ENCODE data around the gene ENTREP1.

ENTREP1 gene

DNA sequence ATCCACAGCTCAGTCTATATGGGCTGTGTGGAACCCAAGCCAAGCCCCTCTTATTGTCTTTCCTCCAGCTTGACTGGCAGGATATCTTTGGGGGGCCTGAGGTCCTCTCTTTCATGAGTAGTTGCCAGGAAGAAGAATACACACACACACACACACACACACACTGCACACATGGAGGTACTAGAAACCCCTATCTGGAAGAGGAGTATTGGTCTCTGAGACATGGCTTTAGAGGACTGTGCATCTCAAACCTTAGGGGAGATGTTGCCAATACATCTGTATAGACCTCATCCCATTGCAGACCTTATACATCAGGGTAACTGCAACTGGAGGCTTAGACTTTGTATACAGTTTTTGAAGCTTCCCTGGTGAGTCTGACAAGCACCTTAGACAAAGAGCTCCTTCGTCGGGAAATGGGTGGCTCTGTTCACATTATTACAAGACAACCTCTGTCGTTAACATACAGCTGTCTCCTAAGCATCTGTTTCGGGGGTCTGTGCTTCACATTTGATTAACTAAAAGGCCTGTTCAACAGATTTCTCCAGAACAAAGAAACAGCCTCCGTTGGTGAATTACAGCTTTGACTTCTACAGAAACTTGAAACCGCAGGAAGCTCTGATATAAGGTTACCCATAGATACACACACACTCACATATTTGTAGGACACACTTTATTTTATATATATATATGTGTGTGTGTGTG lies 5.5 kb upstream of the ENTREP1 start:
- DNase-seq (ENCODE audit: low read depth in 2 of 2) = no peak

DNA sequence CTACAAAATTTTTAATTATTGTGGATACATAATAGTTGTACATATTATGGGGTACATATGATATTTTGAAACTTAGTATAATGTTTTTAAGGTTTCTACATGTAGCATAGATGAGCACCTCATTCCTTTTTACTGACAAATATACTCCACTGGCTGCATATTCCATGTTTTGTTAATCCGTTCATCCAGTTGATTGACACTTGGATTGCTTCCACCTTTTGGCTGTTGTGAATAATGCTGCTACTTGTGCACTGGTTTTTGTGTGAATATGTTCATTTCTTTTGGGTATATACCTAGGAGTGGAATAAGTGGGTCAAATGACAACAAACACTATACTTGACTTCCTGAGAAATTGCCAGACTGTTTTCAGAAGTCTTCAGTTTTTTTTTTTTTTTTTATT lies 2.8 kb upstream of the ENTREP1 start:
- DNase-seq (ENCODE audit: low read depth in 2 of 2) = no peak

DNA sequence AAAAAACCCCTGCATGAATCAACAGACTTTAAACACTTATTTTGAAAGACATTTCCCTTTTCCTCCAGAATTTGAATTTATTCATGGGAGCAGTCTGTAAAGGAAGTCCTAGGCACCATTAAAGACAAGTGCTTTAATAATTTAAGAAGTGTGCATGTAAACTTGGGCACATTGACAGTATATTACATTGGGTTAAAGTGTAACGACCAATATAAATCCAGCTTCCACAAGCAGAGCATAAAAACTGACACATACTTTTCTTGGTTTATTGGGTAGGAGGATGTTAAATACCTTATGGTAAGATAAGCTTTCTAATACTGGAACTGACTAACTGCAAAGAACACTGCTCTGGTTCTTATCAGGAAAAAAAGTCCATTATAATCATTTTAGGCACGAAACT lies 1.2 kb upstream of the ENTREP1 start:
- no peak for DNase-seq (ENCODE audit: low read depth in 2 of 2)

DNA sequence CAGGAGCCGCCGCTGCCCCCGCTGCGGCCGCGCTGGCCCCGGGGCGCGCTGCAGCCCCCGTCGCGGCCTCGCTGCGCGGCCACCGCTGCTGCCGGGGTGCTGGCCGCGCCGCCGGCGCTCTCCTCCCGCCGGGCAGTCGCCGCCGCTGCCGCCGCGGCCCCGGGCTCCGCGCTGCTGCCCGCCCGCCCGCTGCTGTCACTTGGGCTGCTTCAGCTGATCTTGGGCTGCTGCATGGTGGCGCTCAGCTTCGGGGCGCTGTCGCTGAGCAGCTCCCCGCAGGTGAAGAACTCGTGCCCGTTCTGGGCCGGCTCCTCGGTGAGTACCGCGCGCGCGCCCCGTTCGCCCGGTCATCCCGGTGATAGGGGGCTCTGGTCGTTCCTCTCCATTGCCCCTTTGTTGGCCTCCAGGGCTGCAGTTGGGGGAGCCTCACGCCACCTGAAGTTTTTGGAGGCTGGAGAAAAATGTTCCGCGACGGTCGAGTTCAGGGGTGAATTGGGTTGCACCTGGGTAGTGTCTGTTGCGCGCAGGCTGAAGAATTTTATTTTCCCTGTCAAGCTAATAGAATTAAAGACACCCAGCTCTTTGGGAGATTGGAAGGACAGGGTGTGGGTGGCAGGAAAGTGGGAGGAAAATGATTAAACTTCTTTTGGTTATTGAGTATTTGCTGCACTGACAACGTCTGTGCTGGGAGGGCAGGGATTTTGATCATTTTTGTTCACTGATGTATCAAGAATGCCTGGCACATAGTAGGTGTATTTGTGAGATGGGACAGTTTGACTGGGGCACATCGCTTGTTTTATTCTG lies 596 bp downstream of the ENTREP1 start:
- no peak for DNase-seq (ENCODE audit: low read depth in 2 of 2)

DNA sequence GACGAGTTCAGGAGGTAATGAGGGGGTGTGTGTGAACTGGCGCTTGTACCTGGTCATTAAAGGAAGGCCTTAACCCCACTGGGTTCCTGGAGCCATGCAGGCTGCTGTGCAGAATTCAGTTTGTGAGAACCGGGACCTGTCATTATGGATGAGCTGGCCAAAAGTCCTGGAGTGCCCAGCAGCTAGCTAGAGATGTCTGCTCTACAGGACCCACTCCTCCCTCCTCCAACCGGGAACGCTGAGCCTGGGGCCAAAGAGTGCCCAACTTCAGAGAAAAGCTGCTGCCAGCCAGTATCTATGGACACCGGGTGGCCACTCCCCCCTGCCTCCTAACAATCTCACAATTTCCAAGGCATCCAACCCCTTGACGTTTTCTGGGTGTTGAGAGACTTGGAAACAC lies 1.2 kb downstream of the ENTREP1 start:
- no peak for DNase-seq (ENCODE audit: low read depth in 2 of 2)

DNA sequence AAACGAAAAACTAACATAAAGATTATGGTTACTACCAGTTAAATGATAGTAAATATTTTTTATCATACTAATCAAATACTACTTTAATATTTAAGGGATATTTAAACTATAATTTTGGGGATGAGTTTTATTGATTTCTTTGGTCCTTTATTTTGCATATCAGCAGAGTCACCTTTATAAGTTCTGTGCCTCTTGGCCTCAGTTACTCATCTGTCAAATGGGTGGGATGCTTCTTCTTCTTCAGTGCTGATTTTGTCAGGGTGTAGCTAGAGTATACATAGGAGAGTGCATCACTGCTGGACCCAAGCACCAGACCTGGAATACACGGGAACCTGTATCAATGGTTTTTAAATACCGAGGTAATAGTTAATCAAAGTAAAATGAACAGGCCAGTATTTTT lies 5.6 kb downstream of the ENTREP1 start:
- no peak for DNase-seq (ENCODE audit: low read depth in 2 of 2)

DNA sequence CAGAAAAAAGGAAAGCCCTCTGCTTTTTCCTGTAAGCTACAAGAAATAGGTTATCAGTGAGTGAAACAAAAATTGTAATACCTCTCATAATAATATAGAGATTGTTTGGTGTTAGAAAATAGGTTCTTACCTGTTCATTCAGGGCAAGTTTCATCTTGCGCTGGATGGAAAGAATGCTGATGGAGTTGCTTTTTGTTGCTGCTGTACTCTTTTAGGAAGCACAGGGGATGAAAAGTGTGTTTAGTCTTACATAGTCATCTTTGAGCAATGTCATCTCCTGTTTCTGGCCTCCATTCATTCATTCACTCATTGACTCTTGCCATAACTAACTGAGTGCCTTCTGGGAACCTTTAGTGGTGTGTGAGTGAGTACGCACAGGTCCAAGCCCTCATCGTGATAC lies 6.4 kb downstream of the ENTREP1 start:
- no peak for DNase-seq (ENCODE audit: low read depth in 2 of 2)

DNA sequence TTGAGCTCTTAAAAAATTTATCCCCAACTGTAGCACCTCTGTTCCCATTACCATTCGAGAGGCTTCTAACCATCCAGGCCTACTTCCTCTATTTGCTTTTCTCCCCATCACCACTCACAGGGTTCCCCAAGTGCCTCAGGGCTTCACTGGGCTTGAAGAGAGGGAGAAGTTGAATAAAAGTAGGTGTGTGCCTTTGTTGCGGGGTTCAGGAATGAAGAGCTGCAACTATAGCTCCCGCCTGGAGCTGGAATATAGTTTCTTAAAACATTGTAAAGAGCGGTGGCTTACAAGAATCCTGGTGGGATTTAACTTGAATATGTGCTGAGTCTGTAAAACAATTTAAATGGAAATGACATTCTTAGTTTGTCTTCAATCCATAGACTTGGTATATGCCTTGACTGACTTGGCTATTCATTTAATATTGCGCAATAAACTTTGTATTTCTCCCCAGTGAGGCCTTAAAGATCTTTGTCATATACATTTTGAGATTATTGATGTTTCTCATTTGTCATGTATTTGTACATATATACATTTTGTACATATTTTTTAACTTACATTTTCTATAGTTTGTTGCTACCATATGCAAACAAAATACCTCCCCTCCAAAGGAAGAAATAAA lies 7.2 kb downstream of the ENTREP1 start:
- DNase-seq (ENCODE audit: low read depth in 2 of 2) = no peak

DNA sequence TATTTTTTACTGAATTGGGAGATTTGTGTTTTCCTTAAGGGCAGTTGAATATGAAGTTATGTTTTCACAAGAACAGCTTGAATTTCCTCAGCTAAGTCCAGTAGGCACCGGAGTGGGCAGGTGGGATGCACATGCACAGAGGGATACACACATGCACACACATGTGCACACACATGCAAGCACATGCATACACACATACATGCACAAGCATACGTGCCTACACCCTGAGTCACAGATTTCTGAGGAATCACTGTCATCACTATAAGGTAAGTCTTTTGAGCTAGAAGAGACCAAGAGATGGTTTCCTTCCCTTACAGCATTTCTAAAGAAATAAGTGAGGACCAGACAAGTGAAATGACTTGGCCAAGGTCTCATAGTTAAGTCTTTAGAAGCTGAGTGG lies 8.7 kb downstream of the ENTREP1 start:
- no peak for DNase-seq (ENCODE audit: low read depth in 2 of 2)

DNA sequence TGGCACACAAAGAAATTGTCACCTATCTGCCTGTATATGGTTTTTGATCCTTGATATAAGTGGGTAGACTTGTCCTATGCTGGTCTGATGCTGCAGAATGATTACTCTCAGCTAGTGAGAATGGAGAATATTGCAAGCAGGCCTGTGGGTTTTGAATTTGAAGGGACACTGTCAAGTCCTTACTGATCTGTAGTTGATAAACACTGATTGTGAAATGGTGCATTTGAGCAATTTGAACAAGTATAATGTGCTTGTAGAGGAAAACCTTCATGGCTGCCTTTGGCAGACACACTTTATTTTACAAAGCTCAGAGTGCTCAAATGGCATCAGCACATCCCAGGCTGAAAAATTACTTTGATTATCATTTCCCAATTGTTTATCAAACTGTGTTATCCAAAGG lies 9.3 kb downstream of the ENTREP1 start:
- DNase-seq (ENCODE audit: low read depth in 2 of 2) = no peak

DNA sequence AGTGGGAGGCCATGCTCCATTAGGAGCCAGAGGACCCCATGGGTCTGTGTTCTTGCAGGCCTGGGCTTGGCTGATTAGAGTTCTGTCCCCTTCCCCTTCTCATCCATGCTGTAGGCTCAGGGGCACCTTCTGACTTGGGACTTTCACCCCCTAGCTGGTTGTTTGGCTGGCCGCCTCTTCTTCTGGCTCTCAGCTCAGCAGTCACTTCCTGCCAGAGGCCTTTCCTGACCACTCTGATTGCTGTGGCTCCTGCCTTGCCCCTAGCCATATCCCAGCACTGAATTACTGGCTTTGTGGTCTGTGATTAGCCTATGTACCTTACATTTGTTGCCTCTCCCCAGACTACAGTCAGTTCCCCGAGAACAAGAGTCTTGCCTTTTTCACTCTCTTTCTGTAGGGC lies 14.6 kb downstream of the ENTREP1 start:
- no peak for DNase-seq (ENCODE audit: low read depth in 2 of 2)

DNA sequence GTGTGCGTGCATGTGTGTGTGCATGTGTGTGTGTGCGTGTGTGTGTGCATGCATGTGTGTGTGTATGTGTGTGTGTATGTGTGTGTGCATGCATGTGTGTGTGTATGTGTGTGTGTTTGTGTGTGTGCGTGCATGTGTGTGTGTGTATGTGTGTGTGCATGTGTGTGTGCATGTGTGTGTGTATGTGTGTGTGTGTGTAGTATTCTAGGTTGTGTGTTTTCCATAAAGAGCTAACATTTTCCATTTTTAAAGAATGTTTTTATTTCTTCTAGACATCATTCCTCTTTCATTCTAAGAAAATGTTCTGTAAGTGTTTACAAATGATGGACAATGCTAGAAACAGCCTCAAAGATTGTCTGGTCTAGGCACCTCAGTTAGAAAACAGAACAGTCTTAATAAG lies 15.6 kb downstream of the ENTREP1 start:
- no peak for DNase-seq (ENCODE audit: low read depth in 2 of 2)

DNA sequence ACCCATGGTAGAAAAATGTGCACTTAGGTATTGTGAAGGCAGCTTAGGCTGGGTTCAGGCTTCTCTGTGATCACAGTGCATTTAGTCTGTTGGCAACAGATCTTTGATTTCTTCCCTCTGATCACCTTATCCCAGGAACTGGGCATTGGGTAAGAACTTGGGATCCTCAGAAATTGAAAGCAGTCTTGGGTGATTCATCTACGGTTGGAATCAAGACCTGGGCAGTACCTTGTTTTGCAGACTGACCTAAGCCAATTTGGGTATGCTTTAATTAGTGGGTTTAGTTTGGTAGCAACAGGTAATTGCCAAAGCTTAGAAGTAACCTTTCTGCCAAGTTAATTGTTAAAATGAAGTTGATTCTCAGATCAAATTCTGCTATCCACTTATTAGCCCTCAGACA lies 17.8 kb downstream of the ENTREP1 start:
- no peak for DNase-seq (ENCODE audit: low read depth in 2 of 2)

DNA sequence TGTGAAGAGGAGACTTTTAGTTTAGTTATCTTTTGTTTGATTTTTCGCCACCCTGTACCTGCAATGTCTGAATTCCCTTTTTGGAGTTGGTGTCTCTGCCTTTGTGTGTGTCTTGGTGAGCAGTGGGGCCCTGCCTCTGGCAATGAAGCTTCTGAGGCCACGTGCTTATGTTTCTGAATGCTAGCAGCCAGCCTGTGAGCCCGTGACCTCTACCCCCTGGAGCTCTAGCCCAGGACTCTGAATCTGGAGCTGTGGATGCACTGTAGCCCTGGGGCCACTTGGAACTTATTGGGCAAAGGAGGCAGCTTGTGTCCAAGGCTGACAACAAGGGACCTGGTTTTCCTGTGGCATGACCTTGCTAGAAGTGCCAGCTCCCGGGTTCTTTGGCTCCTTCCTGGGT lies 19.4 kb downstream of the ENTREP1 start:
- no peak for DNase-seq (ENCODE audit: low read depth in 2 of 2)

DNA sequence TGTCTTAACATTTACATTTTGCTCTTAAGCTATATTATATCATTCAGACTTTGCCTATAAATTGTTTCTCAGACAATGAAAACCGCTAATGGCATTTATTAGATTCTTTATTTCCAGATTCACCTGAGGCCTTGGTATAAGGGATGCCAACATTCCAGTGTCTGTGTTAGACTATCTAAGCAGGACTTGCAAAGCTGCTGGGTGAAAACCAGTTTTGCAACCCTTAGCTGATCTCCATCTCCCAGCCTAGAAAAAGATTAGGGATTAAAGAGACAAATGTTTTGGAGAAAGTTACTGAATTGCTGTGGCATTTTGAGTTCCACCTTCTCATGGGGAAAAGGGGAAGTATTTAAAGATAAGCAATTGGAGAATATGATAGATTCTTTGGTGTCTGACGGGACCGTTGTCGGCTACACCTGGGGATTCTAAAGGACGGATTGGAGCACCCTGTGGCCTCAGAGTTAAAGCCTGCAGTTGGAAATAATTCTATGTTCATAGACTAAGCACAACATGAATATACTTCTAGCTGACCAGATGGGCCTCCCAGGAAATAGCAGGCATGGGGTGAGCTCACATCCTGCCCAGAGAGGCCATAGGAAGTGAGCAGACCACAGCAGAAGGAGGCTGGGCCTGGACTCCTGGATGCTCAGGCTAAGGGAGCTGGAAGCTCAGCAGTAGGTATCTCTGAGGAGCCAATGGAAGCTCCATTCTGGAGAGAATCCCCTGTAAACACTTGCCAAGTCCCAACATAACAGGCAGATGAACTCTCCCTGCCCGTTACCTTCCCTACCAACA lies 21.8 kb downstream of the ENTREP1 start:
- DNase-seq (ENCODE audit: low read depth in 2 of 2) = no peak

DNA sequence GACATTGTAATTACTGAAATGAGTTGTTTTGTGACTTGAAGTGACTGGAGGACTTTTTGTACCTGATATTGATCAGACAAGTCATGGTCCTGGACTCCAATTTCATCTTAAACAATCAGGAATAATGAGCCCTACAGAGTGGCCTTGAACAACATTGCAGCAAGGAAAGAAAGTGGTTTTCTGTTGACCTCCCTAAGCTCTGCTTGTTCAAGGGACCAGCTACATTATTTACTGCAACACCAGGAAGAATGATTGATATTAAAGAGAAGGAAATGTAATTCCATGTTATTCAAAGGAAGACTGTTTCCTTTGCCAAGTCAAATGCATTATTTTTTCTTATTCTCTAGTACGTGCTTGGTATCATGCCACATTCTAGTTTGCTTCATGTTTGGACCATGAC lies 22.6 kb downstream of the ENTREP1 start:
- no peak for DNase-seq (ENCODE audit: low read depth in 2 of 2)

DNA sequence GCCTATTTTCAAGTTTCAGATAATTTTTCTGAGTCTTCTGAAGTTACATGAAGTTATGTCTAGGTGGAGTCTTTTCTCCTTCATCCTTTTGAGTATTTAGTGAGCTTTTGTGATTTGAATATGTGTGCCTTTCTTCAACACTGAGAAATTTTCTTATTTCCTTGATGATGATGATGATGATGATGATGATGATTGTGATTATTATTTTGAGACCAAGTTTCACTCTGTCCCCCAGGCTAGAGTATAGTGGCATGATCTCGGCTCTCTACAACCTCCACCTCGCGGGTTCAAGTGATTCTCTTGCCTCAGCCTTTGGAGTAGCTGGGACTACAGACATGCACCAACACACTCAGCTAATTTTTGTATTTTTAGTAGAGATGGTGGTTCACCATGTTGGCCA lies 26.2 kb downstream of the ENTREP1 start:
- DNase-seq (ENCODE audit: low read depth in 2 of 2) = no peak

DNA sequence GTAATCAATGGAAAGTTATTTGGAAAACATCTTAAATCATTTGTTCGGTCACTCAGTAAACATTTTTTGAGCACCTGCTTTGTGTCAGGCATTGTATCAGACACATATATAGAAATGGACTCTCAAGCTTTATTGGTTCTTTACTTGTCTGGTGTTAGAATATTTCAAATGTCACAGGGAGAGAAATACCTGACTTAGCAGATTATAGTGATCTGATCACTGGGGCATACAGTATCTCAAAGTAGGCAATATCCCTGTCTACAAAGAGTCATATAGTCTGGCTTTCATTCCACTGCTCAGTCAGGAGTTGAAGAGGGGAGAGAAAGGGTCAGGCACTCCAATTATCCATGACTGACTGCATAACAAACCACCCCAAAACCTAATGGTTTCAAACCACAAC lies 30.2 kb downstream of the ENTREP1 start:
- DNase-seq (ENCODE audit: low read depth in 2 of 2) = no peak

DNA sequence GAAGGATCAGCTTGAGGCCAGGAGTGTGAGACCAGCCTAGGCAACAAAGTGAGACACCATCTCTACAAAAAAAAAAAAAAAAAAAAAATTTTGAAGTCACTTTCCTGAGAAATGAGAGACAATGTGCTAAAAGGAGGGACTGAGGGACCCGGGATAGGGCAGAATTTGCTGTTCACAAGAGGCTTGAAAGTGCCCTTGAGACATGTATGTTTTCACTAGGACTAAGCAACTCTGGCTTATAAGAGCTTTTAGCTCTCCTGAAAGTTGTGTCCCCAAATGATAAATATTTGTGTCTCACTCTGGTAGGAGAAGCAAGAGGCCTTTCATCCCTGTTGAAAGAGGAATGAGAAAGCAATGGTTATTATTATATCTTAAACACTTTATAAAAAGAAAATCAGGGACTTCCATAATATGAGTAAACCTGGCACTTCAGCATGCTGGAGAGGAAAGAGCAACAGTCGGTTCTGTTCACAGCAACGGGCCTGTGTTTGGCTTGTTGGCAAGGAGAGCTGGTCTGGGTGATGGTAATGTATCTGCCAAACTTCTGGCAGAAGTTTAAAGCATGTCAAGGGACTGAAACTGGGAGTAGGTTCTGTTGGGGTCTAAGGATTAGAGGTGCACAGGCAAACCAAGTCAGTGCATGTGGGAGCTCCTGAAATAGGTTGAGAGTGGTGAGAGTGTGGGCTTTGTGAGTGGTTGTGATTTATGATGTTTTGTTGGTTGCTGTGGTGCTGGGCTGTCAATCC lies 32.2 kb downstream of the ENTREP1 start:
- DNase-seq (ENCODE audit: low read depth in 2 of 2) = no peak

DNA sequence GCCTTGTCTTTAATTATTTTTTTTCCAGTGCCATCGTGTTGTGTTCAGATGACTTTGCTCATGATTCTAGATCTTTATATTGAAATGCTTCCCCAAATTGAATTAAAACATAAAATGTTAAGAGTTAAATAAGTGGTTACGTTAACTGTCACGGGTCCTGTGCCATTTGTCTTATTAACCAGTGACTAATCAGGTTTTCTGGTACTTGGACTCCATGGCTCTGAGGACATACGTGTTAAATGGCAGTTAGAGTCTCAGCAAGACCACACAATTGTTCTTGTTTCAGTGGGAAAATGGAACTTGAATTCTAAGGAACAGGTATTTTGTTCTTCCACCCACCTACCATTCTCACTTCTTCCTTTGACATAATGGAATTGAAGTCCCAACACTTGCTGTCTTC lies 32.8 kb downstream of the ENTREP1 start:
- no peak for DNase-seq (ENCODE audit: low read depth in 2 of 2)

DNA sequence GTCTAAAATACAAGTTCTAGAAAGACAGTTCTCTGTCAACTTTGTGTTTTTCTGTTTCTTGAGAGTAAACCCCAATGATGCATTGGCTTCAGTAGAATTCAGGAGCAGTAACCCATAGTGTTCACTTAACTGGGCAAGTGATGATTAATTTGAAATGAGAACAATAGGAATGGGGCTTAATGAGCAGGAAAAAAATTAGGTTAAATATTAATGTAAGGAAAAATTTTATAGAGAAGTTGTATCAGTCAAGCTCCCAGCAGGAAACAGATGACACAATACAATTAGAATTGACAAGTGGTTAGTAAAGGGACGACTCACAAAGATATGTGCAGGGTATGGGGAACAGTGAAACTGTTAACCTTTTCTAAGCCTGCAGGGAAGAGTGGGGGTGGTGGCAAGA lies 38.2 kb downstream of the ENTREP1 start:
- no peak for DNase-seq (ENCODE audit: low read depth in 2 of 2)
